Activated CD4-positive, alpha-beta T cell treated with anti-CD3 and anti-CD28 coated beads, Interleukin-2, amount 50 U/mL, for 16 hours (primary cell): ENCODE results near the gene SYCE1L.
A peak's percentile ranks its signal among the peaks of the same experiment; 100 is the strongest.
"Not testable (repeated sequence)": the region's sequence is repeated elsewhere in the genome, so short reads cannot be mapped to it uniquely, and the experiment has no call there.

Source experiments
- DNase-seq: peaks from one replicate; pipeline ENCODE4 v3.0.0-alpha.2; 2020

Gene SYCE1L

DNA sequence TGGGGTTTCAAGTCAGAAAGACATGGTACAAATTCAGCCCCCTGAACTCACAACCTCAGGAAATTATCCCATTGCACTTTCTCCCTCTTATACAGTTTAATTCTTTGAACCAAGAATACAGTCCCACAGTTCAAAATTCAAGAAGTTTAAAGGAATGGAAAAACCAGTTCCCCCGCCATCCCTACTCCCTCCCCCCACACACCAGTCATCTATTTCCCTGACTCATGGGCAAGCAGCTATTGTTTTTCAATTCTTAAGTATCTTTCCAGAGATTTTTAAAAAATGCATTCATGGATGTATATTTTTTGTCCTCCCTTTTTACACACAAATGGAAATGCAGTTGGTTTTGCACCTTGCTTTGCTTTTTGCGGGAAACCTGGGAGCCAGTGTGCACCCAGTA, 7.3 kb downstream of the SYCE1L start:
- DNase-seq = no peak

DNA sequence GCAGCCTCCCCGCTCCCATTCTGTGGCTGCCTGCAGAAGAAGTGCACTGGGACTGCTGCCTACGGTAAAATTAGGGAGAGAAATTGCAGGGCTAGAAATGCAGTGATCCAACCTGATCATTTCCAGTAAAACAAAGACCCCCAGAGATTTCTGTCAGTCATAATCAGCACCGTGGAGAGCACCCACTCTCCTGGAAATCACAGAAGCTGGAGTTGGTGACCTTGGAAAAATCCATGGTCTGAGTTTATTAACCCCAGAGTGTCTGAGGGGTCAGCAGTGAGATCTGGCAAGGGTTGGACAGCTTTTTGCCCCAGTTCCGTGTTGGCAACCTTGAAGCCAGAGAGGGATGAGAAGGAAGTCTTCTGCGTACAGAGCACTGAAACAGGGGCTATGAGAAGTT, 7.8 kb downstream of the SYCE1L start:
- no peak for DNase-seq

DNA sequence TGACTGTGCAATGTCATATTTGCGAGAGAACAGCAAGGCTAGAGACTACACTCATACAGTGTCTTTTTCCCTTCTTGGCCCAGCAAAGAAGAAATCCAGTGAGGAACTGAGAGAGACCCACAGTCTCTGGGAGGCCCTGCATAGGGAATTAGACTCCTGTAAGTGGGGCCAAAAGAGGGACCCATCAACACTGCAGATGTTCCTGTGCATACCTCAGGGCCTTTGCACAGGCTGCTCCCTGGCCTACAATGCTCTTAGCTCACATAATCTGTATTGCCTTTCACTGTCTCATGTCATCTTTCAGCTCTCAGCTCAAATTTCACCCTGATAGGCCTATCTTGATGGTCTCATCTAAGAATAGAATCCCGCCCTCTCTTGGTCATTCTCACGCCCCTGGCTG, 9.2 kb downstream of the SYCE1L start:
- DNase-seq = no peak

DNA sequence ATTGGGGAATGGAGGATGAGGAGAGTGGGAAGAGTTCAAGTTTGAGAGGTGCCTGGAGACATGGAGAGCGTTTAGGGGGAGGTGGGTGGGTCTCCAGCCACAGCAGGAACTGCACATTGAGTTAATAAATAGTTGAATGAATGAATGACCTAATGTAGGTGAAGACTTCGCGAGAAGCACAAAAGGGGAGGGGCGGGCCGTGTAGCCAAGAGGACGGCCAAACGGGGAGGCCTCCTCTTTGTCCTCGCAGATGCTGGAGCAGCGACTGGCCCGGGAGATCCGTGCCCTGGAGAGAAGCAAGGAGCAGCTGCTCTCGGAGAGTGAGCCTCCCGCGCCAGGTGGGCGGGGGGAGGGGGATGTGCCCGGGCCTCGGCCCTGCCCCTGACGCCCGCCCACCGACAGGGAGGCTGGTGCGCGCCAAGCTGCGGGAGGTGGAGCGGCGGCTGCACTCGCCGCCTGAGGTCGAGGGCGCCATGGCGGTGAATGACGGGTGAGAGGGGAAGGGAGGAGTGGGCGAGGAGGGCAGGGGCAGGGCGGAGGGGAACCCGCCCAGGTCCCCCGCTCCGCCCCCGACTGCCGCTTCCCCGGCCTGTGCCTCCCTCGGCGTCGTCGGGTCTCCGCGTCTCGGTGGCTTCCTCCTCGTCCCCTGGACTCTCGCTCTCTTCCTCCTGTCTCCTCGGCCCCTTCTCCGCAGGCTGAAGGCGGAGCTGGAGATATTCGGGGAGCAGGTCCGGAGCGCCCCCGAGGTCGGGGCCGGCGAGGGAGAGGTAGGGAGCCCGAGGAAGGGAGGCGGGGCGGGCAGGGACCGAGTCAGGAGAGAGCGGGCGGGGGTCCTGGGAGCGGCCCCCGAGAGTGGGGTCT, 12.9 kb downstream of the SYCE1L start:
- peak; percentile 63 for DNase-seq

DNA sequence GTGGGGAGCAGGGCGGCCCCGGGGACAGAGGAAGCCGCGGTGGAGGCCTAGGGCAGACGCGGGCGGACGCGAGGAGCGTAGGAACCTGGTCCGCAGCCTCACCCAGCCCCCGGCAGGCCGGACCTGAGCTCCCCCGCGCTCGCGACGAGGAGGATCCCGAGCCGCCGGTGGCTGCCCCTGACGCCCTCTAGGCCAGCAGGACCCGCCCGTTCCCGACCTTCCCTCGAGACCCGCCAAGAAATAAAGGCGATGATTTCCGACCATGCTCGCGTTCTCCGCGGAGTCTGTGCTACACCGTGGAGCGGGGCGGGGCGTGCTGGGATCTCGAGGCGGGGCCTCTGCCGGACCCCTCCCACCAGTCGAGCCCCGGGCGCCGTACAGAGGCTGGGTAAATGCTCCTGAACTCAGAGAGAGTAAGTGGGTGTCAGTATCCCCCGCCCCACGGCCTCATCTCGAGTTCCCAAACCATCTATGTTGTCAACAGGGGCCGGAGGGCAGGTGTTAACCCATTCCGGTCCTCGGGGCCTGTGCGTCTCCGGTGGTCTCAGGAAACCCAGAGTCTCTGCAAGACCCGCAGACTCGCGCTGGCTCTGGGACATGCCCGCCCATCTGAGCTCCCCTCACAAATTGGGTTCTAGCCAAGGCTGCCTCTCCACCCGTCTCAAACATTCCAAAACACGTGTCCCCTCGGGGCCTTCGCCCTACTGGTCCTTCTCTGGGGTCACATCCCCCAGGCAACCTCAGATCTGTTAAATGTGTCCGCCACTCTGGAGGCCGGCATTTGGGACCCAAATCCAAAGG, 13.7 kb downstream of the SYCE1L start:
- peak; percentile 65 for DNase-seq

DNA sequence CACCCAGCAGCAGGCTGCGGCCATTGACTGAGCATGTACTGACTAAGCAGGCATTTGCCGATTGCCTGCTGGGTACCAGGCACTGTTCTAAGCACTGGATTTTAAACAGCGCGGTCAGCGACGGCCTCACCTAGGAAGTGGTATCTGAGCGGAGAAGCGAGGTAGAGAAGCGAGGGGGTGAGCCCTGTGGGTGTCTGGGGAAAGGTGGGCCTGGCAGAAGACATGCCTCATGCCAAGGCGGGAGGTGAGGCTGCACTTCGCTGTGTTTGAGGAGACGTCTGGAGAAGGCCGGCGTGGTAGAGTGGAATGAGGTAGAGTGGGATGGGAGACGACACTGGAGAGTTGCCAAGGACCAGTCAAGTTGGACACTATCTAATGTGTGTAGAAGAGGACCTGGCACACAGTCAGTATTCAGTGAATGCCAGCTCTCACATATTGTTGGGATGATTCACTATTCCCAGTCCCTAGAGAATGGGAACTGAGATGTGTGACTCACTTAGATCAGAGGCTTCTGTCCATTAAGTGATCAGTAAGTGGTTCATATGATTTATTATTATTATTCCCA, 14.4 kb downstream of the SYCE1L start:
- DNase-seq = no peak

DNA sequence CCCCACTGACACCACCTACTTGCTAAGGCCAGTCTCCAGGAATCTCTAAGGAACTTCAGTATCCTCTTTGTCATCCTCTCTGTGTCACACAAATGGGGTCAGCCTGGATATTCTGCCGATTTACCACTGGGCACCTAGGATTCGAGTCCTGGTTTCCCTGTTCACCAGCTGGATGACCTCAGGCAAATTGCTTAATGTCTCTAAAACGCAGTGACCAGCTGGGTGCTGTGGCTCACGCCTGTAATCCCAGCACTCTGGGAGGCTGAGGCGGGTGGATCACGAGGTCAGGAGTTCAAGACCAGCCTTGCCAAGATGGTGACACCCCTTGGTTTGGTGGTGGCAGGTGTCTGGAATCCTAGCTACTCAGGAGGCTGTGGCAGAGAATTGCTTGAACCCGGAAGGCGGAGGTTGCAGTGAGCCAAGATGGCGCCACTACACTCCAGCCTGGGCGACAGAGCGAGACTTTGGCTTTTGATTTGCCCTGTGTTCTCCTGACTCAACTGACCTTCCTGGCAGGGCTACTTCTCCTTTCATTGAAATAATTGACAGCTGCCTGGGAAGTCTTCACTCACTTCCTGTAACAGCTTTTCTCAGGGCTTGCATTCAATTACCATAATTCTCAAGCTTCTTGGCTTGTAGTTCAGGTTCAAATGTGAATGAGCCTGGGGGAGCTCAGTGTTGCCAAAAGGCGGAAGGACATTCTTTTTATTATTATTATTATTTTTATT, 15.4 kb downstream of the SYCE1L start:
- no peak for DNase-seq

DNA sequence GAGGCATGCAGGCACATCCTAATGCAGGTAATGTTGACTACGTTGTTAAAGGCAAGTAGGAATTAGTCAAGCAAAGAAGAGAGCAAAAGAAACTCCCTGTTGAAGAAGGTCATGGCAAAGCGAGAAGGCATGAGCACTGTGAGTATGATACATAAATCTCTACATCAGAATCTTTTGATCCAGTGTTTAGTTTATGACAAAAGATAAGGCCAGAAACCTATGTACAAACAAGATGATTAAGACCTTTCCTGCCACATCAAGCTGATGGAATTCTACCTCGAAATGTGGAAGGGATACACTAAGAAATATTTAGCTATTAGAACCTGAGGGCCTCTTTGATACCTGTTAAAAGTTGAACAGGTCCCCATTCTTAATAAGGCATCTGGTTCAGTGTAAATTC, 20.2 kb downstream of the SYCE1L start:
- DNase-seq = no peak

DNA sequence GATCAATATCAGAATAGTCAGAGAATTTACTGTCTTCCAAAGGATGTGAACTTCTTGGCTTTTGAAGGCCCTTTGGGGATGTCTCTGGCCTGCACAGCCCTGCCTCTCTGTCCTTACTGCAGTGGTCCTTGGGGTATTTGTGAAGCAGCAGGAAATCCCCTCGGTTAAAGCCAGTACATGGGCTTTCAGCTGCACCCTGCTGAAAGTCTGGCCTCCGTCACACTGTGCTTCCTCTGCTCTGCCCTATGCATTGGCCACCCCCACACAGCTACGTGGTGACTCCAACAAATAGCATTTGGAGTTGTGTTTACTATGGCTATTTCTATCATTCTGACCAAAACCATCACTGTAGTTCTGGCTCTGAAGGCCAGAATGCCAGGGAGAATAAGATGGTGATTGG, 21.2 kb downstream of the SYCE1L start:
- DNase-seq = no peak

DNA sequence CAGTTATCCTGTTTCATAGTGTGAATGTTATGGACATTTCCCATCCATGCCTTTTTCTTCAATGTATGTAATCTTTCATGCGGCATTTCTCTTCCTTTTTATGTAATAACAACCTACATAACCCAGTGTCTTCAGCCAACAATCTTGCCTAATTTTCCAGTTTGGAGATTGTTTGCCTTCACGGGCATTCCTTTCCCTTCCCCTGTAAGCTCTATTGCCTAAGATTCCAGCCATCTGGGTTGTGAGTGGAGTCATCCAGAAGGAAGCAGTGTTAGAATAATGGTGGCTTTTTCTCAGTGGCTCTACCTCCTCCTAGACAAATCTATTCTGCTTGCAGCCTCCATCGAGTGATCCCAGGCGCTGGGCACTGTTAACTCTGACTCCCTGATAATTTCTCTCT, 22.3 kb downstream of the SYCE1L start:
- no peak for DNase-seq

DNA sequence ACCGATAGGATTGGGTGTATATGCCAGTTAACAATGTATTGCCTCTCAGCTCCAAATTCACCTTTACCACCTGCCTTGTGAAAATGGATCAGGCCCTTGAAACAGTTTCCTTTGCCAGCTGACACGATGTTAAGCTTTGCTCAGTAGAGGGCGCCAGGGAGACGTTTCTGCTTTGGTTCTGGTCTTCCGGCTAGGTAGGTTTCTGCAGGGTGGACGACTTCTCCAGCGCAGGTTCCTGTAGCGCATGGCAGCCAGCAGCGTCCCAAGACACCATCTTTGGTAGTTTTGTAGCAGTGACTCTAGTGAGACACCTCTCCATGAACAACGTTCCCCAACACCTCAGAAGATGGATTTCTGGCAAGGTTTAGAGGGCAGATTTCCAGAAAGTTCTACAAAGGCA, 24.0 kb downstream of the SYCE1L start:
- peak; percentile 41 for DNase-seq

DNA sequence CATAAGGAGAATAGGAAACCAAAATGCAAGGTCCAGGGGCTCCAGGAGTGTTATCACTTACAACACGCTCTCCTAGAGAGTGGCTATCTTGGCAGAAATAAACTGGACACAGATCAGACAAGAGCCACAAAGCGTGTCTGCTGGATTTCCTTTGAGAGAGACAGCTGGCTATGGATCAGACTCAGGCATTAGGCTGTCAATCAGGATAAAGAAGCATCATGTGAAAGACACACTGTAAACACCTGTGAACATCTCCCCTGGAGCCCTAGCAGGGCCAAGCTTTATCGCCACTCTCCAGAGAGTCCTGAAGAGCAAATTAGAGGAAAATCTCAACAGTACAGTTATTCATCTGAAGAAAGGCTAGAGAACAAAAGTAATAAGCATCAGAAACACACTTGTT, 26.0 kb downstream of the SYCE1L start:
- DNase-seq = no peak

DNA sequence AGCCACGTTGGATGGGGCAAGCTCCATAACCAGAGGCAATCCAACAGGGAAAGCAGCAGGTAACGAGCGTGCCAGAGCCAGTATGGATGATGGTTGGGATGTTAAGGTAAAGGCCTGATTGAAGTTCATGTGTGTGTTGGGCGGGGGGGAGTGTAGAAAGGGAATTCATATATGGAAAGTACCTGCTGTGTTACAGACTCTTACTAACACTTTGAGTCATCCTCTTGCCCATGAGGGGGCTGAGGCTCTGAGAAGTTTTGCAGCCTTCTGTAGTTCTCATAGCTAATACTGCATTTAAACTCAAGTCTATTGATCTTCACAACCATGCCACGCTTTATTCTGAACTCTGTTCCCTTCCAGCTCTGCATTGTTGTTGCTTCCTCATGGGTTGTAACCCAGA, 28.5 kb downstream of the SYCE1L start:
- no peak for DNase-seq

DNA sequence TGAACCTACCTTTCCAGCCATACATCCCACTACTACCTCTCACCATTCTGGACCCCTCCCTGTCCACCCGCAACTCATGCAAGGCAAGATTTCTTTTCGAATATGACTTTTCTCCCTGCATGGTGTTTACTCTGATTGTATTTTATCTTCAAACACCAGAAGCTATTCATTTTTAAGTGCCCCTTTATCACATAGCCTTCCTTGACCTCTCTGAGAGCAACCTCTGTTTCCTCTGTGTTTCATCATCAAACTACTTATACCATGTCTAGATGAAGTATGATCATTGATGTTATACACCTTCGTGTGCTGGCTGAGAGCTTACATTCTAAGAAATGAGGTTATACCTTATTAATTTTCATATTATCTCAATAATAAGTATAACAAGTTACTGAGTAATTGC, 31.8 kb downstream of the SYCE1L start:
- DNase-seq = no peak

DNA sequence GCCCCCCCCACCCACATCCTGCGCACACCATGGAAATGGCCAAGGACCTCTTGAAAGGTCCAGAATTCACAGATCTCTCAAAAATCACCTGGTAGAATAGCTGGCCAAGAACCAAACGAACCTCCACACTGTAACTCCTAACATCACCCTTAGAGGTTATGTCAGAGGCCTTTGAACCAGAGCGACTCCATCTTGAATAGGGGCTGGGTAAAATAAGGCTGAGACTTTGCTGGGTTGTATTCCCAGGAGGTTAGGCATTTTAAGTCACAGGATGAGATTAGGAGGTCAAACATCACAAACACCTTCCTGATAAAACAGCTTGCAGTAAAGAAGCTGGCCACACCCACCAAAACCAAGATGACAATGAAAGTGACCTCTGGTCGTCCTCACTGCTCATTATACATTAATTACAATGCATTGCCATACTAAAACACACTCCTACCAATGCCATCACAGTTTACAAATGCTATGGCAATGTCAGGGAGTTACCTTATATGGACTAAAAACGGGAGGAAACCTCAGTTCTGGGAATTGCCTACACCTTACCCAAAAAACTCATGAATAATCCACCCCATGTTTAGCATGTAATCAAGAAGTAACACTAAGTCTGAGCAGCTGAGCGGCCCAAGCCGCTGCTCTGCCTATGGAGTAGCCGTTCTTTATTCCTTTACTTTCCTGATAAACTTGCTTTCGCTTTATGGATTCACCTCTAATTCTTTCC, 34.8 kb downstream of the SYCE1L start:
- DNase-seq = no peak

DNA sequence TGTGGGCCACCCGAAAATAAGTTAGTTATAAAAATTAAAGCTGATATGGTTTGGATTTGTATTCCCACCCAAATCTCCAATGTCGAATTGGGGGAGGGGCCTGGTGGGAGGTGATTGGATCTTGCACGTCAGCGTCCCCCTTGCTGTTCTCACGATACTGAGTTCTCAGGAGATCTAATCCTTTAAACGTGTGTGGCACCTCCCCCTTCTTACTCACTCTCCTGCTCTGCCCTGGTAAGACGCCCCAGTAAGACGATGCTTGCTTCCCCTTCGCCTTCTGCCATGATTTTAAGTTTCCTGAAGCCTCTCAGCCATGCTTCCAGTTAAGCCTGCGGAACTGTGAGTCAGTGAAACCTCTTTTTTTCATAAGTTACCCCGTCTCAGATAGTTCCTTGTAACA, 35.4 kb downstream of the SYCE1L start:
- DNase-seq = no peak

DNA sequence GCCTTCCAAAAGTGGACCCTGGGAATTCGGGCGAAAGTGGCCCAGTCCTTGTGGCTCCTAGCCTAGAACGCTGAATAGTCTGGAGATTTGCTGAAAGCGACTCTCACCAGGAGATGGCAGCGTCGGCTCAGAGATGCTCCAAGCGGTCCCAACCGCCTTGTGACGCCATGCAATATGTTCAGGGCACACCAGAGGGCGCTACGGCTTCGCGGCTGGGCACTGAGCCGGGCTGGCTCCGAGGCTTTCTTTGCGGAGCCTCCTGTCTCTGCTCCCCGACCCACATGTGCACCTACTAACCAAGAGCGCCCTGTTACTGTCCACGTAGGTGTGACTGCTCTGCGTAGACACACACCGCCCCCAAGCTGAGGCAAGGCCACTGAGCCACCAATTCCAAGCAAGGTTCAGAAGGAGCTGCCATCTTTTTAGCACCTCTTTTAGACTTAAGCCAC, 36.9 kb downstream of the SYCE1L start:
- peak; percentile 88 for DNase-seq

DNA sequence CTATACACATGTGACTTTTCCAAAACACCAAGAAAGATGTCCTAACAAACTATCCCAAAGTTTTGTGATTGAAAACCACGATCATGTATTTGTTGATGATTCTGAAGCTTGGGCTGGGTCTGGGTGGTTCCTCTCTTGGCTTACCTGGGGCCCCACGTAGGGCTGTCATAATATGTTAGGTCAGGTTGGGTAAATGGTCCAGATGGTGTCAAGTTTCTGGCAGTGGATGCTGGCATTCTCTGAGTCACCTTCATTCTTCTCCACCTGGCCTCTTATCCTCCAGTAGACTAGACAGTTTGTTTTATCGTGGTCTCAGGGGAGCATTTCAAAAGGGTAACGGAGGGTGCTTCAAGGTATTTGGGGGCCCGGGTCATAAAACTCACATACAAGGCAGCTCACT, 39.4 kb downstream of the SYCE1L start:
- DNase-seq = no peak

DNA sequence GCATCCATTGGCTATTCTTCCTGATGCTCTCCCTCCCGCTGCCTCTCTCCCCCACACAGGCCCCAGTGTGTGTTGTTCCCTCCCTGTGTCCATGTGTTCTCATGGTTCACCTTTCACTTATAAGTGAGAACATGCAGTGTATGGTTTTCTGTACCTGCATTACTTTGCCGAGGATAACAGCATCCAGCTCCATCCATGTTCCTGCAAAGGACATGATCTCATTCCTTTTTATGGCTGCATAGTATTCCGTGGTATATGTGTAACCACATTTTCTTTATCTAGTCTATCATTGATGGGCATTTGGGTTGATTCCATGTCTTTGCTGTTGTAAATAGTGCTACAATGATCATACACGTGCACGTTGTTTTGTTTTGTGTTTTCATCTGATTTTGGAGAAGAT, 43.3 kb downstream of the SYCE1L start:
- DNase-seq = not testable (repeated sequence)

DNA sequence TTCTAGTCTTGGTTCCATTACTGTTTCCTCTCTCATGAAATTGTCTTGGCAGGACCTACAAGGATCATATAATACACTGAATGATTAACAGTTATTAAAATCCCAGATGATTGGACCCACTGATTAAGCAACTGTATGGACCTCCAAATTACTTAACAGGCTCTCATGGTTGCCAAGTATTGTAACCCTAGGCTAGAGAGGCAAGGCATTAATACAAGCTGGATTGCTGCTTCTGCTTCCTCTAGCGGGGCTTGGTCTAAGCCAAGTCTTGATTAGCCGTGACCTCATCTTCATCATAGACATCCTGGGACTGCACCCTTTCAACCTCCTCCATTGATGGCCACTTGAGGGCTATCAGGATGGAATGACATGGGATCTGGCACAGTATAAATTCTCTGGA, 46.9 kb downstream of the SYCE1L start:
- DNase-seq = no peak

DNA sequence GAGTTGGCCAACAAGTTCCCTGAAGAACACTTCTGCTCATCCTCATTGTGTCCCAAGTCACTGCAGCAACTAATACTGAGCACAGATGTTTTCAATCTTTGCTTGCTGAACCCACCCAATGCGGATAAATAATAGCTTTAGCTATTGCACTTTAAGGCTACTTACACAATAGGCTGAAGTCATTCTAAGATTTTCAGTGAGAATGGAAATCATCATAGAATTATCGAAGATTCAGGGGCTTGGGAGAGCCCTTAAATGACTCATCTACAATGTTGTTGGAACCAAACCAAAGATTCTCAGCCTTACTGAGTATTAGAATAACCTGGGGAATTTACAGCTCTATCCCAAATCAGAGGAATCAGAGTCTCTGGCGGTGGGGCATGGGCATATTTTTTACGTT, 51.2 kb downstream of the SYCE1L start:
- no peak for DNase-seq
